ENCODE results near the gene SMAD6. TPM values are rescaled to one million over a fixed set of nuclear protein-coding genes. Genes with fewer than 3 reads are reported as not detected.

SMAD6 gene
- total RNA-seq, 2 donors from 2014 or later, result 14.0 to 25.4 TPM

- no peaks in the 10 kb centered on the region for H3K9me3 ChIP-seq
- peak overlapping the region in 1 of 4 donors; percentile 26 for H3K27ac ChIP-seq
- H3K4me1 ChIP-seq, result no peaks in the 10 kb centered on the region
- TF ChIP-seq CTCF (IDR thresholded peaks at IDR 0.05) (no peak), POLR2A (IDR thresholded peaks at IDR 0.05) (no peak)
- intact Hi-C loops (cut with DNase I), result loop anchor here (5.0 kb wide), 1 partner anchor 53 kb away; no protein-coding TSS in a partner anchor
- WGBS, 2 donors, result 74 to 75% methylated on average over 4 of the region's 4 CpGs
- H3K36me3 ChIP-seq (replicated peaks in 1 of 2; ENCODE audit: insufficient read depth in 1 of 2, low read depth in 2 of 2), result no peaks in the 10 kb centered on the region
- H3K4me3 ChIP-seq, result no peak overlapping the region
- ATAC-seq, result no peak
- H3K27me3 ChIP-seq, result no peaks in the 10 kb centered on the region
- no peak for DNase-seq
Measured at GRCh38 chr15:66829551-66830121, 127.6 kb downstream of the SMAD6 start.

GRCh38 chr15:66830358-66830757, 128.3 kb downstream of the SMAD6 start:
- Histone ChIP-seq H3K27me3 (no peaks in the 10 kb centered on the region), H3K9me3 (no peaks in the 10 kb centered on the region), H3K27ac (peak overlapping the region in 1 of 4 donors; percentile 26), H3K4me1 (no peaks in the 10 kb centered on the region), H3K4me3 (no peak overlapping the region), H3K36me3 (replicated peaks in 1 of 2; ENCODE audit: insufficient read depth in 1 of 2, low read depth in 2 of 2) (no peaks in the 10 kb centered on the region)
- DNase-seq, result no peak
- WGBS, 2 donors, result 45 to 56% methylated on average over 6 of the region's 6 CpGs
- intact Hi-C loops (cut with DNase I), result loop anchor here (5.0 kb wide), 1 partner anchor 52 kb away; no protein-coding TSS in a partner anchor
- TF ChIP-seq CTCF (IDR thresholded peaks at IDR 0.05) (no peak), POLR2A (IDR thresholded peaks at IDR 0.05) (no peak)
- ATAC-seq, result peak; percentile 45

- intact Hi-C loops (cut with DNase I), result loop anchor here (5.0 kb wide), 1 partner anchor 51 kb away; no protein-coding TSS in a partner anchor
- TF ChIP-seq POLR2A (IDR thresholded peaks at IDR 0.05) (no peak), CTCF (IDR thresholded peaks at IDR 0.05) (no peak)
- Histone ChIP-seq H3K4me1 (no peaks in the 10 kb centered on the region), H3K27me3 (no peaks in the 10 kb centered on the region), H3K9me3 (no peaks in the 10 kb centered on the region), H3K4me3 (no peak overlapping the region), H3K36me3 (replicated peaks in 1 of 2; ENCODE audit: insufficient read depth in 1 of 2, low read depth in 2 of 2) (no peaks in the 10 kb centered on the region), H3K27ac (no peak overlapping the region)
- no peak for ATAC-seq
- no peak for DNase-seq
- WGBS, 2 donors, result 86 to 89% methylated on average over 3 of the region's 3 CpGs
Measured at GRCh38 chr15:66830823-66831222, 128.8 kb downstream of the SMAD6 start.

- no peaks in the 10 kb centered on the region for H3K4me1 ChIP-seq
- H3K4me3 ChIP-seq, result no peak overlapping the region
- no peaks in the 10 kb centered on the region for H3K36me3 ChIP-seq (replicated peaks in 1 of 2; ENCODE audit: insufficient read depth in 1 of 2, low read depth in 2 of 2)
- no peaks in the 10 kb centered on the region for H3K27me3 ChIP-seq
- DNase-seq, result no peak
- H3K27ac ChIP-seq, result no peak overlapping the region
- ATAC-seq, result no peak
- WGBS, 2 donors, result 80 to 92% methylated on average over 4 of the region's 4 CpGs
- no peaks in the 10 kb centered on the region for H3K9me3 ChIP-seq
- TF ChIP-seq CTCF (IDR thresholded peaks at IDR 0.05), result no peak
- TF ChIP-seq POLR2A (IDR thresholded peaks at IDR 0.05), result no peak
- intact Hi-C loops (cut with DNase I), result loop anchor here (5.0 kb wide), 1 partner anchor 51 kb away; no protein-coding TSS in a partner anchor
Measured at GRCh38 chr15:66831289-66831688, 129.3 kb downstream of the SMAD6 start.

Data from body of pancreas (tissue), 4 donors.